GM12874 (cell line): ENCODE results near the gene BCDIN3D.

ENCODE experiments used
- TF ChIP-seq, protein P1 (sequence below): IDR thresholded peaks from 2 replicates; pipeline ENCODE4 v1.5.1; 2011; ENCODE audit warnings: low read depth, mild to moderate bottlenecking, control low read depth, low read length, moderate library complexity; ENCODE audit not compliant: insufficient read depth

BCDIN3D gene

DNA sequence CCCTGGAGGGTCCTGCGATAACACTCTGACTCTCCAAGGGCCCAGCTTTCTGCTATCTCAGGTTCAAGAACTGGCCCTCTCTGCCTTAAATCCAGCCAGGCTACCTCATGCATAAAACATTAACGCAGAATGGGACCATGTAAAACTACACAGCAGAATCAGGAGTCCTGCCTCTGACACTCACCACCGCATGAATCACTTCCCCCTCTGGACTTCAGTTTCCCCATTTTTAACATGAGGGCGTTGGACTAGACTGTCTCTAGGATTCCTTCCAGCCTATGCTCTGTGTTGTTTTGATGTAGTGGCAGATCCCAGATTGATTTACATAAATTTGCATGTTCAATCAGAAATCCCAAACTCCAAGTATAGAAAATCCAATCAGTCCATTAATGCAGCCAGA is 18.0 kb downstream of the BCDIN3D start:
- TF ChIP-seq, protein P1, sequence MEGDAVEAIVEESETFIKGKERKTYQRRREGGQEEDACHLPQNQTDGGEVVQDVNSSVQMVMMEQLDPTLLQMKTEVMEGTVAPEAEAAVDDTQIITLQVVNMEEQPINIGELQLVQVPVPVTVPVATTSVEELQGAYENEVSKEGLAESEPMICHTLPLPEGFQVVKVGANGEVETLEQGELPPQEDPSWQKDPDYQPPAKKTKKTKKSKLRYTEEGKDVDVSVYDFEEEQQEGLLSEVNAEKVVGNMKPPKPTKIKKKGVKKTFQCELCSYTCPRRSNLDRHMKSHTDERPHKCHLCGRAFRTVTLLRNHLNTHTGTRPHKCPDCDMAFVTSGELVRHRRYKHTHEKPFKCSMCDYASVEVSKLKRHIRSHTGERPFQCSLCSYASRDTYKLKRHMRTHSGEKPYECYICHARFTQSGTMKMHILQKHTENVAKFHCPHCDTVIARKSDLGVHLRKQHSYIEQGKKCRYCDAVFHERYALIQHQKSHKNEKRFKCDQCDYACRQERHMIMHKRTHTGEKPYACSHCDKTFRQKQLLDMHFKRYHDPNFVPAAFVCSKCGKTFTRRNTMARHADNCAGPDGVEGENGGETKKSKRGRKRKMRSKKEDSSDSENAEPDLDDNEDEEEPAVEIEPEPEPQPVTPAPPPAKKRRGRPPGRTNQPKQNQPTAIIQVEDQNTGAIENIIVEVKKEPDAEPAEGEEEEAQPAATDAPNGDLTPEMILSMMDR, result no peak

DNA sequence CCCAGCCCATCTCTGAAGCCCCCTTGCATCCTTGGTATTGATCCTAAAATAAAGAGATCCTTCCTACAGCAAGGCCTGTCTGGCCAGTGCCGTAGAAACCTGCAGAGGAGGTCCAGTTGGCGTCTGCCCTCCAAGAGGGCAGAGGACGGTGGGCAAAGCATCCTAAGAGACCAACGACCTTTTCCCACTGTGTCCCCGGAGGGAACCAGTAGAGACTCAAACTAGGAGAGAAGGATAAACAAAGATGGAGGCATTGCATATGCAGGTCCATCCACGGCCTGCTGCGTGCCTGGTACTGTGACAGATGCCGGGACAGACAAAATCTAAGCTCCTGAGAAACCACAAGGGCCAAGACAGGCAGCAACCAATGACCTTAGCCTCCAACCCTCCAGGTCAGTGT is 18.5 kb downstream of the BCDIN3D start:
- TF ChIP-seq, protein P1, result no peak

DNA sequence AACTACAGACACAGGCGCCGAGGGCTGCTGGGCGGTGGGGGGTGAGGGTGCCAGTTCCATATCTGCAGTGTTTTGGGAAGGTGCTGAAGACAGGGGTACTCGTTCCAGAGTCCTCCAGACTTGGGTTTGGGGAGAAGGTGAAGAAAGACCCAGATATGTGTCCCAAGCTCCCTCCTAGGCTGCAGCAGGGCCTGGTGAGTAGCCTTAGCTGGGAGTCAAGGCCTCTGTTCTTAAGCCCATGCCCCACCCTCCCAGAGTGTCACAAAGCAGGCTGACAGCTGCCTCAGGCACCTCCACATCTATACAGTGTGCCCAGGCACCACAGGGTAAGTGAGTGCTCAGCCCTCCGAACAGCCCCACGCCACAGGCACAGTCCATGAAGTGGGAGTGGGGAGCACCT is 19.0 kb downstream of the BCDIN3D start:
- TF ChIP-seq, protein P1, result no peak

DNA sequence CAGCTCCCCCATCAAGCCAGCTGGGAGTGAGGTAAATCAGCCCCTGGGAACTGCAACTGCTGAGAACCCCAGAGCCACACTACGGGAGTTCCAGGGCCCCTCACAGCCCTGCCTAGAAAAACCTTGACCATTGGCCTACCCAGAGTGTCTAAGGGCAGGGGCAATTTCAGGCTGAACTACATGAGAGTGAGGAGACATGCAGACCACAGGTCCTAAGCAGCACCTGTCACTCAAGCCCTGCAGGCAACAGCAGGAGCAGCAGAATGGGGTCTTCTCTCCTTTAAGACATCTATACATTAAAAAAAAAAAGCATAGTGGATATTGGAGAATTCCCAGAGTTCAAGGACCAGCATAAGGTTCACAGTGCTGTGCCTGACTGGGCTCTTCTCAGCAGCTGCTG is 19.6 kb downstream of the BCDIN3D start:
- TF ChIP-seq, protein P1, result no peak

DNA sequence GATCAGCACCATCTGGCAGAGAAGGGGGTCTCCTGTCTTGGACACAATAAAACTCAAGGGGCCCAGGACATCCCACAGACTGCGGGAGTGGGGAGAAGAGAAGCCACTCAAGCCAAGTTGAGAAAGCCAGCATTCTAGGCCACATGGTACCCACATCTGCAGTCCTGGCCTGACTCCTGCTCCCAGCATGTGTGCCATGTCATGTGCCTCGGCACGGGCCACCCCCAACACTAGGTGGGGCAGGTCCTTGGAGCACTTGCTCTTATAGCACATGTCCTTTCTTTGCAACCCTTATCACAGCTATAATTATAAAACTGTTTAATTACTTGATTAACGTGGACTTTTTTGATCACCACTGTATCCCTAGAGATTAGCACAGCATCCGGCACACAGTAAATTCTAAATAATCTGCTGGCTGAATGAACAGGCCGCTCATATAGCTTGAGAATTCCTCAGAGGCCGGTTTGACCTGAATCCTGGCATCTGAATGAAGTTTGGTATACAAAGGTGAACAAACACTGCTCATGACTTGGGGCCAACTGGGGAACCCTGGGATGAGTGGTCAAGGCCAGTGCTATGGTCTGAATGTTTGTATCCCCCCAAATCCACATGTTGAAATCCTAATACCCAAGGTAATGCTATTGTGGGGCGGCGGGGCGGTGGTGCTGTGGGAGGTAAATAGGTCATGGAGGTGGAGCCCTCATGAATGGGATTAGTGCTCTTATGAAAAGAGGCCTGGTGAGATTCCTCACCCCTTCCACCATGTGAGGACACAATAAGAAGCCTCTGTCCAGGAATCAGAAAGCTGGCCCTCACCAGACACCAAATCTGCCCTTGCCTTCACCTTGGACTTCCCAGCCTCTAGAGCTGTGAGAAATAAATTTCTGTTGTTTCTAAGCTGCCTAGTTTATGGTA is 21.3 kb downstream of the BCDIN3D start:
- TF ChIP-seq, protein P1, result no peak

DNA sequence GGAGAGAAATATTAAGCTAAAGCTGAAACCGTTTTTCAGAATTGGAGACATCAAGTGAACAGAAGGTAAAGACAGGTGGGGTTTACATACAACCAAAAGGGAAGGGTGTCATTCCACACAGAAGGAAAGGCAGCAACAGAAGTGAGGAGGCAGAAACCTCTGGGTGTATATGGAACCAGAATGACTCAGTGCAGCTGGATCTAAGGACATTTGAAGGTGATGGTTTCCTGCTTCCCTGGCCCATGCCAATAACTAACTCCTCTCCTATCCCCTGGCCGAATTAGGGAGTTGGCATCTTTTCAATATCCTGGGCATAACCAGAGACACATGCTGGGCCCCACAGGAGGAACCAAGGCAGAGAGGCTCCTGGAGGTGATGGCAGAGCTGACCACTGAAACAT is 23.1 kb downstream of the BCDIN3D start:
- TF ChIP-seq, protein P1, result no peak

DNA sequence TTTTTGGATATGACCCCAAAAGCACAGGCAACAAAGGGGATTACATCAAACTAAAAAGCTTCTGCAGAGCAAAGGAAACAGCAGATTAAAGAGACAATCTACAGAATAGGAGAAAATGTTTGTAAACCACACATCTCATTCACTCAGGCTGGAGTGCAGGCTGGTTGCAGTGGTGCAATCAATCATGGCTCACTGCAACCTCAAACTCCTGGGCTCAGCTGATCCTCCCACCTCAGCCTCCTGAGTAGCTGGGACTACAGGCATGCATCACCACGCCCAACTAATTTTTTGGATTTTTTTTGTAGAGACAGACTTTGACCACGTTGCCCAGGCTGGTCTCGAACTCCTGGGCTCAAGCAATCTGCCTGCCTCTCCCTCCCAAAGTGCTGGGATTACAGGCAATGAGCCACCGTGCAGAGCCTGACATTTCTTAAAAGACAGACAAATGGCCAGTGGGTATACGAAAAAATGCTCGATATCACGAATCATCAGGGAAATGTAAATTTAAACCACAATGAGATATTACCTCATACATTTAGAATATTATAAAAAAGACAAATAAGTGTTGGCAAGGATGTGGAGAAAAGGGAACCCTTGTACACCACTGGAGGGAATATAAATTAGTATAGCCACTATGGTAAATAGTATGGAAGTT is 24.5 kb downstream of the BCDIN3D start:
- TF ChIP-seq, protein P1, result no peak
